Stimulated activated CD4-positive, alpha-beta T cell treated with anti-CD3 and anti-CD28 coated beads, Interleukin-12 subunit alpha, Interleukin-12 subunit beta, amount 100 ng/mL, for 24 hours (primary cell): ENCODE data around the gene RAC3.

ENCODE experiments used
- DNase-seq, 2 experiments: peaks; one replicate each; pipeline ENCODE4 v3.0.0-alpha.2; 2020; ENCODE audit warnings: low read depth in 2 of 2

RAC3 gene

GRCh38 chr17:82076018-82076784 lies 44.7 kb downstream of the RAC3 start:
- DNase-seq = no peak

GRCh38 chr17:82076785-82077591 lies 45.5 kb downstream of the RAC3 start:
- no peak for DNase-seq

- no peak for DNase-seq
Observed at GRCh38 chr17:82077617-82078358, 46.3 kb downstream of the RAC3 start.

- DNase-seq = no peak
Observed at GRCh38 chr17:82078433-82078832, 47.0 kb downstream of the RAC3 start.

GRCh38 chr17:82079001-82079677 lies 47.7 kb downstream of the RAC3 start:
- DNase-seq = no peak

GRCh38 chr17:82080048-82080788 lies 48.7 kb downstream of the RAC3 start:
- no peak for DNase-seq

- no peak for DNase-seq
Observed at GRCh38 chr17:82080789-82081464, 49.4 kb downstream of the RAC3 start.

GRCh38 chr17:82081546-82081945 lies 50.1 kb downstream of the RAC3 start:
- DNase-seq = no peak

GRCh38 chr17:82081966-82082365 lies 50.5 kb downstream of the RAC3 start:
- no peak for DNase-seq

GRCh38 chr17:82082456-82082855 lies 51.0 kb downstream of the RAC3 start:
- no peak for DNase-seq

- no peak for DNase-seq
Observed at GRCh38 chr17:82083009-82083408, 51.5 kb downstream of the RAC3 start.
